ENCODE data around the gene TSEN2. TPM values are rescaled to one million over a fixed set of nuclear protein-coding genes. Genes with fewer than 3 reads are reported as not detected.

TSEN2 gene
- total RNA-seq, 2 donors from 2014 or later = 13.7 to 21.1 TPM

DNA sequence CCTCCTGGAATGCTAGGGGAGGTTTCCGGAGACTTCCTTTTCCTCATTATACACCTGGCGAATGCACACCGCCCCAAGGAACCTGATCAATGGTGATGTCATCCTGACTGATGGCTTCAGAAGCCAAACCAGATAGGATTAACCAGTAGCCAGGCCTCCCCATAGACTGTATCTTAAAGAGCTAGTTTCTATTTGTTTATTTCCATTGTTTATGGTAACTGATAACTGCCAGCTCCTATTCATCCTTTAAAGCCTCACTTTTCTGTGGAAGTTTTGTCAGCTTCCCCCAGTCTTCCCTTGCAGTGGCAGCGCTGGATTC is 61.2 kb downstream of the TSEN2 start, which contains the start of gene MKRN2OS:
MKRN2OS (minus strand) TSS at position 27 of the 319 bp plus-strand sequence. CDS start 35 bp downstream, outside the sequence.
- Histone ChIP-seq H3K27me3 (no peaks in the 10 kb centered on the region), H3K9me3 (no peaks in the 10 kb centered on the region), H3K27ac (peak within 1 kb of the TSS; percentile 77), H3K4me3 (peak within 1 kb of the TSS; percentile 27), H3K4me1 (no peaks in the 10 kb centered on the region), H3K36me3 (no peaks in the 10 kb centered on the region), H3K9ac (ENCODE audit: low read depth in 2 of 2, low read length in 2 of 2) (peak within 1 kb of the TSS; percentile 69 to 76)
- intact Hi-C loops (cut with DNase I) = no loop called here
- DNase-seq = peak; percentile 85
- TF ChIP-seq, protein P1, sequence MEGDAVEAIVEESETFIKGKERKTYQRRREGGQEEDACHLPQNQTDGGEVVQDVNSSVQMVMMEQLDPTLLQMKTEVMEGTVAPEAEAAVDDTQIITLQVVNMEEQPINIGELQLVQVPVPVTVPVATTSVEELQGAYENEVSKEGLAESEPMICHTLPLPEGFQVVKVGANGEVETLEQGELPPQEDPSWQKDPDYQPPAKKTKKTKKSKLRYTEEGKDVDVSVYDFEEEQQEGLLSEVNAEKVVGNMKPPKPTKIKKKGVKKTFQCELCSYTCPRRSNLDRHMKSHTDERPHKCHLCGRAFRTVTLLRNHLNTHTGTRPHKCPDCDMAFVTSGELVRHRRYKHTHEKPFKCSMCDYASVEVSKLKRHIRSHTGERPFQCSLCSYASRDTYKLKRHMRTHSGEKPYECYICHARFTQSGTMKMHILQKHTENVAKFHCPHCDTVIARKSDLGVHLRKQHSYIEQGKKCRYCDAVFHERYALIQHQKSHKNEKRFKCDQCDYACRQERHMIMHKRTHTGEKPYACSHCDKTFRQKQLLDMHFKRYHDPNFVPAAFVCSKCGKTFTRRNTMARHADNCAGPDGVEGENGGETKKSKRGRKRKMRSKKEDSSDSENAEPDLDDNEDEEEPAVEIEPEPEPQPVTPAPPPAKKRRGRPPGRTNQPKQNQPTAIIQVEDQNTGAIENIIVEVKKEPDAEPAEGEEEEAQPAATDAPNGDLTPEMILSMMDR (IDR thresholded peaks at IDR 0.05) = no peak

DNA sequence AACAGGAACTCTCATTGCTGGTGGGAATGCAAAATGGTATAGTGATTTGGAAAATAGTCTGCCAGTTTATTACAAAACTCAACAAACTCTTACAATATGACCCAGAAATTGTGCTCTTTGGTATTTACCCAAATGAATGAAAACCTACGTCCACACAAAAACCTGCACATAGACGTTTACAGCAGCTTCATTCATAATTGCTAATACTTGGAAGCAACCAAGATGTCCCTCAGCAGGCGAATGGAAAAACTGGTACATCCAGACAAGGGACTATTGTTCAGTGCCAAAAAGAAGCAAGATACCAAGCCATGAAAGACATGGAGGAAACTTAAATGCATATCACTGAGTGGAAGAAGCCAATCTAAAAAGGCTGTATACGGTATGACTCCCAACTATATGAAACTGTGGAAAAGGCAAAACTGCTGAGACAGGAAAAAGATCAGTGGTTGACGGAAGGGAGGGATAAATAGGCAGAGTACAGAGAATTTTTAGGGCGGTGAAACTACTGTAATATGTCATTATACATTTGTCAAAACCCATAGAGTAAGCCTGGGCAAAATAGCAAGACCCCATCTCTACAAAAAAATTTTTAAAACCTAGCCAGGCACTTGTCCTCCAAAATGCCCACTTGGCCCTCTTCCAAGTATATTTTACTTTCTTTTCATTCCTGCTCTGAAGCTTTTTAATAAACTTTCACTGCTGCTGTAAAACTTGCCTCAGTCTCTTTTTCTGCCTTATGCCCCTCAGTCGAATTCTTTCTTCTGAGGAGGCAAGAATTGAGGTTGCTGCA is 65.9 kb downstream of the TSEN2 start:
- TF ChIP-seq, protein P1 (IDR thresholded peaks at IDR 0.05) = no peak
- intact Hi-C loops (cut with DNase I) = no loop called here
- H3K36me3 ChIP-seq = no peaks in the 10 kb centered on the region
- H3K27ac ChIP-seq = no peak overlapping the region
- no peak for DNase-seq
- no peaks in the 10 kb centered on the region for H3K4me1 ChIP-seq
- H3K9ac ChIP-seq (ENCODE audit: low read depth in 2 of 2, low read length in 2 of 2) = no peak overlapping the region
- no peaks in the 10 kb centered on the region for H3K9me3 ChIP-seq
- H3K27me3 ChIP-seq = peaks cover 3% of the 10 kb centered on the region
- H3K4me3 ChIP-seq = no peak overlapping the region

DNA sequence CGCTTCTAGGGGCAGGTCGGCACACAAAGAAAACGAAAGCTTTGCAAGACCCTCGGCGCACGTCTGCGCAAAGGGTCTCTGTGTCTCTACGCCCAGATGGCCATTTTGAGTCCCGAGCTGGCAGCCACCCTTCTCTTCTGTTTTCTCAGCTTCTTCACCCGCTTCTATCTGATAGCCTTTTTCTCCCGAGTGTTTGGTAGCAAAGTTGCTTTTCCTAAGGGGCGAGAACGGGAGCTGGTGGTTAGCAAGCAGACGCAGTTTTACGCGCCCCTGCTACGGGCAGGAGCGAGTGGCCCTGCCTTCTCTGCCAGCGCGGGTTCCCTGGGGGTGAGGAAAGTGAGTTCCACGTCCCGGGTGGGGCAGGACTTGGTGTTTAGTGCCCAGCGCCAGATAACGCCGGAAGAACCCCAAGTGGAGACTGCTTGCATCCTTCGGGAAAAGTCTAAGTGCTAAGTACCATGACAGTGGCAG is 69.7 kb downstream of the TSEN2 start:
- intact Hi-C loops (cut with DNase I) = no loop called here
- peak overlapping the region; percentile 29 for H3K4me3 ChIP-seq
- H3K27me3 ChIP-seq = peaks cover 3% of the 10 kb centered on the region
- TF ChIP-seq, protein P1 (IDR thresholded peaks at IDR 0.05) = no peak
- H3K36me3 ChIP-seq = no peaks in the 10 kb centered on the region
- H3K27ac ChIP-seq = no peak overlapping the region
- no peaks in the 10 kb centered on the region for H3K9me3 ChIP-seq
- peak overlapping the region in 1 of 2 donors; percentile 55 for H3K9ac ChIP-seq (ENCODE audit: low read depth in 2 of 2, low read length in 2 of 2)
- peaks cover 7% of the 10 kb centered on the region for H3K4me1 ChIP-seq
- peak; percentile 60 for DNase-seq

DNA sequence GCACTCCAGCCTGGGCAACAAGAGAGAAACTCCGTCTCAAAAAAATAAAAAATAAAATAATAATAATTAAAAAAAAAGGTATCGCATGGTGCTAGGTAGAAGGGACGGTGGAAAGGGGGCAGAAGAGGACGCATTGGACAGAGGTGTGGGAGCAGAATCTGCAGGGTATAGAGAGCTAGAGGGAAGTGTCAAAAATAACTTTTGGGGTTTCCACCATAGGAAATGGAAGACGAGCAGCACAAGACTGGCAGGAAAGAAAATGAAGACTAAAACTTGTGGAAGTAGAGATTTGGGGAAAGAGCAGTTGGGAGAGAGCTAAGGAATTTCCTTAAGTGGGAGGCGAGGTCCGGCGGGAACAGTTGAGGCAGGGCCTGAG is 72.0 kb downstream of the TSEN2 start:
- no peaks in the 10 kb centered on the region for H3K9me3 ChIP-seq
- H3K27ac ChIP-seq = peak overlapping the region; percentile 94
- intact Hi-C loops (cut with DNase I) = no loop called here
- H3K36me3 ChIP-seq = no peaks in the 10 kb centered on the region
- peak overlapping the region; percentile 70 for H3K4me3 ChIP-seq
- peak; percentile 22 for DNase-seq
- peak overlapping the region; percentile 90 to 93 for H3K9ac ChIP-seq (ENCODE audit: low read depth in 2 of 2, low read length in 2 of 2)
- peaks cover 3% of the 10 kb centered on the region for H3K27me3 ChIP-seq
- peaks cover 7% of the 10 kb centered on the region for H3K4me1 ChIP-seq
- TF ChIP-seq, protein P1 (IDR thresholded peaks at IDR 0.05) = no peak

DNA sequence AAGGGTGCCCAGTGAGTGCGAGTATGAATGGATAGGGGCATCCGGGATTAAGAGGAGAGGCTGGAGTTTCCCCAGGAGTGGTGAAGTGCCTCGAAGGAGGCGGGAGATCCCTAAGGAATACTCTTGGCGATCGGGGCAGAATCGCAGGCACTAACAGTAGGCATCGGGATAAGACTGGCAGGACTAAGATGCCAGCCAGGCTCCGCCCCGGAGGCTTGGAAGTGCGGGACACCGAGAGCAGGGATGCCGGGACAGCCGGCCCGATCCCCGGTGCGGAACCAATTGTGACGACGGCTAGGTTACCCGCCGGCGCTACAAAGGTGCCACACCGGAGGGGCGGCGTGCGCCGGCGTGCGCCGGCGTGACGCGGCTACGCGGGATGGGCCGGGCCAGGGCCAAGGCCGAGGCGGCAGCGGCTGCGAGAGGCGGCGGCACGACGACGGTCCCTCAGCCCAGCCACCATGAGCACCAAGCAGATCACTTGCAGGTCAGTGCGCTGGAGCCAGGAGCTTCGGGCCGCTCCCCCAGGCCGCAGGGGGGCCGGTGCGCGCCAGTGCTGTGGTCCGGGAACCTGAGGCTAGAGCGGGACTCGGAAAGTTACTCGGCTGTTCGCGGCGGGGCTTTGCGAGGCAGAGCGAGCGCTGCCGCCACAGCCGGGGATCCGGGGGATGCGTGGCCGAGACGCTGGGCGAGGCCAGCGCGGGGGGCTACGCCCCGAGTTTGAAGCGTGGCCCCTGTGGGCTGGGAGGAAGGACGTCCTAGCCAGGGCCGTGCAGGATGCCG is 72.6 kb downstream of the TSEN2 start, which contains the start of gene MKRN2:
MKRN2 (plus strand) TSS at position 398 of the 783 bp plus-strand sequence; CDS start at position 462, 64 bp downstream.
- TF ChIP-seq, protein P1 (IDR thresholded peaks at IDR 0.05) = no peak
- intact Hi-C loops (cut with DNase I) = no loop called here

More for the DNA sequence above, 72.6 kb downstream of the TSEN2 start, which contains the start of gene MKRN2:
- H3K4me1 ChIP-seq = peaks cover 7% of the 10 kb centered on the region
- no peaks in the 10 kb centered on the region for H3K9me3 ChIP-seq
- H3K36me3 ChIP-seq = no peaks in the 10 kb centered on the region
- peaks cover 3% of the 10 kb centered on the region for H3K27me3 ChIP-seq
- H3K27ac ChIP-seq = peak within 1 kb of the TSS; percentile 94
- peak within 1 kb of the TSS; percentile 70 for H3K4me3 ChIP-seq
- peak within 1 kb of the TSS; percentile 90 to 93 for H3K9ac ChIP-seq (ENCODE audit: low read depth in 2 of 2, low read length in 2 of 2)
- DNase-seq = peak; percentile 91
